ENCODE measurements around the gene RAB25. TPM values are rescaled to one million over a fixed set of nuclear protein-coding genes. Genes with fewer than 3 reads are reported as not detected.

RAB25 gene
- total RNA-seq, 1 donor from 2014 or later, result not detected

DNA sequence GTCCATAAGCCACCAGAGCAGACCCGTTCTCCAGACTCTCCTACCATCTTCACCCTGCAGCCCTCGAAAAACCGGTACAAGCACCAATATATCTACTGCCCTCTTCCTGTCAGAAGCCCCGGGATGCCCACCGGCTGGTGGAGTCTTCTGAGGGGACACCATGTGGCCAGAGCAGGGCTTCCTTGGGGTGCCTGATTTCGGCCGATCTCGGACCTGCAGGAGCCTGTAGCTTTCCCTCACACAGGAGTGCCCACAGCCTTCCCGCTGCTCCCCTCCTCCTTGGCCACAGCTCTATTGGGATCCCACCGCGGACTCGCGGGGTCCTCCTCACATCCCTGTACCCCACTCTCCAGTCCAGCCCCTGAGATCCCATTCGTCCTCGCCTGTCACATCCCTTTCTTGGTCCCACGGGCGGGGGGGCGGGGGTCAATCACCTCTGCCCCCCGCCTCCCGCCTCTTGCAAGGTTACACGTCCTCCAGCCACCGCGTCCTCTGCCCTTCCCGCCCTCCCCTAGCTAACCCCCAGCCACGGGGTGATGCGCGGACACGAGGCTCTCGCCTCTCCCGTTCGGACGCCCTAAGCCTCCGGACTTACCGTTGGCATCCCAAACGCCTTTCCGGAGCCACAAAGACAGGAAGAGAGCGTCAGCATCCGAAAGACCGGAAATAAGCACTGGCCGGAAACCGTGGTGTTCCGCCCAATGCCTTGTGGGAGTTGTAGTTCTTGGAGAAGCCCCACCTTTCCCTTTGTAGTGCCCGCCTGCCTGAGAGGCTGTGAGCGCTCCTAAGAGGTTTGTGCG is 40.5 kb upstream of the RAB25 start, which contains the start of gene SSR2:
TSS of gene SSR2 (minus strand) at position 659 of the 800 bp plus-strand sequence. CDS start 784 bp downstream, outside the sequence.
- peak within 1 kb of the TSS; percentile 94 for H3K27ac Mint-ChIP-seq (ENCODE audit: unreplicated experiment)
- peak; percentile 82 for DNase-seq
- TF ChIP-seq, protein P1, sequence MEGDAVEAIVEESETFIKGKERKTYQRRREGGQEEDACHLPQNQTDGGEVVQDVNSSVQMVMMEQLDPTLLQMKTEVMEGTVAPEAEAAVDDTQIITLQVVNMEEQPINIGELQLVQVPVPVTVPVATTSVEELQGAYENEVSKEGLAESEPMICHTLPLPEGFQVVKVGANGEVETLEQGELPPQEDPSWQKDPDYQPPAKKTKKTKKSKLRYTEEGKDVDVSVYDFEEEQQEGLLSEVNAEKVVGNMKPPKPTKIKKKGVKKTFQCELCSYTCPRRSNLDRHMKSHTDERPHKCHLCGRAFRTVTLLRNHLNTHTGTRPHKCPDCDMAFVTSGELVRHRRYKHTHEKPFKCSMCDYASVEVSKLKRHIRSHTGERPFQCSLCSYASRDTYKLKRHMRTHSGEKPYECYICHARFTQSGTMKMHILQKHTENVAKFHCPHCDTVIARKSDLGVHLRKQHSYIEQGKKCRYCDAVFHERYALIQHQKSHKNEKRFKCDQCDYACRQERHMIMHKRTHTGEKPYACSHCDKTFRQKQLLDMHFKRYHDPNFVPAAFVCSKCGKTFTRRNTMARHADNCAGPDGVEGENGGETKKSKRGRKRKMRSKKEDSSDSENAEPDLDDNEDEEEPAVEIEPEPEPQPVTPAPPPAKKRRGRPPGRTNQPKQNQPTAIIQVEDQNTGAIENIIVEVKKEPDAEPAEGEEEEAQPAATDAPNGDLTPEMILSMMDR (IDR thresholded peaks at IDR 0.05; ENCODE audit: partially characterized antibody, unreplicated experiment), result no peak
- H3K27me3 Mint-ChIP-seq (ENCODE audit: unreplicated experiment), result peaks cover 4% of the 10 kb centered on the region
- H3K4me3 Mint-ChIP-seq (ENCODE audit: unreplicated experiment), result peak within 1 kb of the TSS; percentile 98
- H3K4me1 Mint-ChIP-seq (ENCODE audit: low read depth, unreplicated experiment), result peaks cover 9% of the 10 kb centered on the region
- H3K36me3 Mint-ChIP-seq (ENCODE audit: unreplicated experiment), result no peaks in the 10 kb centered on the region
- no peaks in the 10 kb centered on the region for H3K9me3 Mint-ChIP-seq (ENCODE audit: unreplicated experiment)

DNA sequence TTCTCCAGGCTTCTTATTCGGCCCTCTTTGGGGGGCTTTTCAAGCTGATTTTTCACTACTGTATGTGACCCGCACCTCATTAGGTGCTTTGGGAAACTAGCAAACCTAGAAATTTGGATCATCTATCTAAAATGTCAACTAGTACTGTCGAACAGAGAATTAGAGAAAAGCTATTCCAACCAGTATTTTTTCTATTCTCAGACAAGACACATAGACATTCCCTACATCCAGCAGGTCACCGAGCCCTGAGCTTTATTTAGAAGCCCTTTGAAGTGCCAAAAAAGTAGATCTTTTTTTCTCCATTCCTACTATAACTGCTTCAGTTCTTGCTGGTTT is 39.9 kb upstream of the RAB25 start:
- Mint-ChIP-seq H3K9me3 (ENCODE audit: unreplicated experiment) (no peaks in the 10 kb centered on the region), H3K36me3 (ENCODE audit: unreplicated experiment) (no peaks in the 10 kb centered on the region), H3K4me3 (ENCODE audit: unreplicated experiment) (peak overlapping the region; percentile 98), H3K4me1 (ENCODE audit: low read depth, unreplicated experiment) (peaks cover 9% of the 10 kb centered on the region), H3K27me3 (ENCODE audit: unreplicated experiment) (peaks cover 7% of the 10 kb centered on the region), H3K27ac (ENCODE audit: unreplicated experiment) (peak overlapping the region; percentile 94)
- DNase-seq, result no peak
- TF ChIP-seq, protein P1 (IDR thresholded peaks at IDR 0.05; ENCODE audit: partially characterized antibody, unreplicated experiment), result no peak

DNA sequence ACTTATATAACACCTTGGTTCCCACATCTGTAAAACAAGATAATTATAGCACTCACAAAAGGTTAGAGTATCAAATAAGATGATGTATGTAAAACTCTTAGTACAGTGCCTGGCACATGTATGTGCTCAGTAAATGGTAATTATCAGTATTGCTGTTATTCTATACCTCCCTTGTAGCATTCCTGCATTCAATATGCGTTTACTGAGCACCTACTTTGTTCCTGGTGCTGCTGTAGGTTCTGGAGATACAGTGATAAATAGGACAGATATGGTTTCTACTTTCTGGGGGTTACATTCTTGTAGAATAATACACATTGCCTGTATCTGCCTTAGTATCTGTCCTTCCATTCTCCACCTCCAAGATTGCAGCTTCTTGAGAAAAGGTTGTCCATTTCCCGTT is 39.0 kb upstream of the RAB25 start:
- Mint-ChIP-seq H3K9me3 (ENCODE audit: unreplicated experiment) (no peaks in the 10 kb centered on the region), H3K4me1 (ENCODE audit: low read depth, unreplicated experiment) (peaks cover 9% of the 10 kb centered on the region), H3K4me3 (ENCODE audit: unreplicated experiment) (no peak overlapping the region), H3K27ac (ENCODE audit: unreplicated experiment) (no peak overlapping the region), H3K36me3 (ENCODE audit: unreplicated experiment) (no peaks in the 10 kb centered on the region), H3K27me3 (ENCODE audit: unreplicated experiment) (peaks cover 7% of the 10 kb centered on the region)
- TF ChIP-seq, protein P1 (IDR thresholded peaks at IDR 0.05; ENCODE audit: partially characterized antibody, unreplicated experiment), result no peak
- no peak for DNase-seq

DNA sequence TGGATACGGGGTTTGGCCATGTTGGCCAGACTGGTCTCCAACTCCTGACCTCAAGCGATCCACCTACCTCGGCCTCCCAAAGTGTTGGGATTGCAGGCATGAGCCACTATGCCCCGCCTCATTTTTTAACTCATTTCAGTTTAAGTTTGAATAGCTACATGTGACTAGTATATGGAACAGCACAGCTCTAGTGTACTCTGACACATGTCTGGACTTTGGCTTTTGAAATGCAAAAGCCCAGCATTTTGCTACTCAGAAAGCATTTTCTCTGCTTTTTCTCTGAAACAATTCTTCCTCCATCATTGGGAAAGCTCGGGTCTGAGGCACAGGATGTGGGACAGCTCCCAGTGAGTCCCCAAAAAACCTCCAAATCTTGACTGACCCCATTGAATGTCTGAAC is 36.2 kb upstream of the RAB25 start:
- Mint-ChIP-seq H3K4me1 (ENCODE audit: low read depth, unreplicated experiment) (peaks cover 2% of the 10 kb centered on the region), H3K9me3 (ENCODE audit: unreplicated experiment) (no peaks in the 10 kb centered on the region), H3K27me3 (ENCODE audit: unreplicated experiment) (peaks cover 6% of the 10 kb centered on the region), H3K4me3 (ENCODE audit: unreplicated experiment) (no peak overlapping the region), H3K36me3 (ENCODE audit: unreplicated experiment) (no peaks in the 10 kb centered on the region), H3K27ac (ENCODE audit: unreplicated experiment) (no peak overlapping the region)
- TF ChIP-seq, protein P1 (IDR thresholded peaks at IDR 0.05; ENCODE audit: partially characterized antibody, unreplicated experiment), result no peak
- DNase-seq, result no peak

DNA sequence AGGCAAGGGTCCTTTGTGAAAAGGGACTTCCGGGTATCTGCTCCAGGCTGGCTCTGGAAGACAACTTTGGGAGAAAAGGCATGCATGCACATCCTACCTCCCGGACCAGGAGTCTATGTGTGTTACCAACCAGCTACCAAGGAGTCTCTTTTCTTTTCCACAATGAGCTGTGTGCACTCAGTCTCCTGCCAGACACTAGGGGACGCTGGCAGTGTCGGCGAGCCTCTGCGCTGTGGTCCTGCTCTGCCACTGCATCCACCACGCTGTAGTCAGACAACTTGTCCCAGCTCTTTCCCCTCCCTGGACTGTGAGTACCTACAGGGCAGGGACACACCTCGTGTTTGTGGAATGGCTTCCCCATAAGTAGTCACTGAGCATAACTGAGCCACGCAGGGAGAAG is 35.1 kb upstream of the RAB25 start:
- Mint-ChIP-seq H3K4me1 (ENCODE audit: low read depth, unreplicated experiment) (no peaks in the 10 kb centered on the region), H3K9me3 (ENCODE audit: unreplicated experiment) (no peaks in the 10 kb centered on the region), H3K27ac (ENCODE audit: unreplicated experiment) (peak overlapping the region; percentile 34), H3K36me3 (ENCODE audit: unreplicated experiment) (no peaks in the 10 kb centered on the region), H3K4me3 (ENCODE audit: unreplicated experiment) (no peak overlapping the region), H3K27me3 (ENCODE audit: unreplicated experiment) (peaks cover 3% of the 10 kb centered on the region)
- TF ChIP-seq, protein P1 (IDR thresholded peaks at IDR 0.05; ENCODE audit: partially characterized antibody, unreplicated experiment), result peak; percentile 17
- peak; percentile 81 for DNase-seq
